WERI-Rb-1 (cell line): Measurements from ENCODE around the gene RNF220.

ENCODE experiments used
- DNase-seq: peaks from one replicate; pipeline ENCODE4 v3.0.0-alpha.2; 2020
- H3K27ac ChIP-seq: fragments of 250-450 bp; sonication (Bioruptor Pico); 2 replicates; pipeline ENCODE4 v1.5.1; 2020; ENCODE audit warnings: mild to moderate bottlenecking, moderate library complexity
- H3K27me3 ChIP-seq: fragments of 250-450 bp; sonication (Bioruptor Pico); 2 replicates; pipeline ENCODE4 v1.5.1; 2021; ENCODE audit warnings: mild to moderate bottlenecking, low read depth, moderate library complexity; ENCODE audit not compliant: insufficient read depth, severe bottlenecking
- H3K36me3 ChIP-seq: fragments of 250-450 bp; sonication (Bioruptor Pico); 2 replicates; pipeline ENCODE4 v1.5.1; 2020; ENCODE audit warnings: mild to moderate bottlenecking, moderate library complexity
- H3K4me3 ChIP-seq: 2 replicates; pipeline ENCODE4 v1.5.1; 2011; ENCODE audit warnings: low read depth, mild to moderate bottlenecking, control low read depth, low read length
- H3K9me3 ChIP-seq: fragments of 250-450 bp; sonication (Bioruptor Pico); 2 replicates; pipeline ENCODE4 v1.5.1; 2021; ENCODE audit warnings: mild to moderate bottlenecking, moderate library complexity; ENCODE audit not compliant: severe bottlenecking
- CTCF ChIP-seq: IDR thresholded peaks from 2 replicates; pipeline ENCODE4 v1.5.1; 2011; ENCODE audit warnings: low read depth, mild to moderate bottlenecking, control low read depth, inconsistent platforms, low read length

Gene RNF220

GRCh38 chr1:44405031-44405797 is at the start of gene RNF220:
RNF220 (plus strand) TSS chr1:44405255.
- H3K27me3 ChIP-seq, result peaks cover 55% of the 10 kb centered on the region
- TF ChIP-seq CTCF, result peak; percentile 21; the same call in 1 of the 2 replicates
- no peak within 1 kb of the TSS for H3K27ac ChIP-seq
- H3K36me3 ChIP-seq, result no peaks in the 10 kb centered on the region
- peak within 1 kb of the TSS; percentile 50 for H3K4me3 ChIP-seq
- H3K9me3 ChIP-seq, result peaks cover 3% of the 10 kb centered on the region
- DNase-seq, result peak; percentile 61

GRCh38 chr1:44355582-44356305 is 49.3 kb upstream of the RNF220 start:
- H3K27me3 ChIP-seq, result no peaks in the 10 kb centered on the region
- no peak for TF ChIP-seq CTCF
- H3K9me3 ChIP-seq, result no peaks in the 10 kb centered on the region
- DNase-seq, result peak; percentile 27
- peak overlapping the region; percentile 78 for H3K27ac ChIP-seq
- no peaks in the 10 kb centered on the region for H3K36me3 ChIP-seq
- H3K4me3 ChIP-seq, result peak overlapping the region; percentile 39

GRCh38 chr1:44357710-44358109 is 47.3 kb upstream of the RNF220 start:
- no peak for DNase-seq
- Histone ChIP-seq H3K27me3 (no peaks in the 10 kb centered on the region), H3K27ac (no peak overlapping the region), H3K4me3 (no peak overlapping the region), H3K36me3 (no peaks in the 10 kb centered on the region), H3K9me3 (no peaks in the 10 kb centered on the region)
- no peak for TF ChIP-seq CTCF

- no peaks in the 10 kb centered on the region for H3K27me3 ChIP-seq
- no peaks in the 10 kb centered on the region for H3K36me3 ChIP-seq
- no peak for TF ChIP-seq CTCF
- no peaks in the 10 kb centered on the region for H3K9me3 ChIP-seq
- no peak overlapping the region for H3K27ac ChIP-seq
- H3K4me3 ChIP-seq, result no peak overlapping the region
- no peak for DNase-seq
These were observed 45.7 kb upstream of the RNF220 start for GRCh38 chr1:44359234-44359935.

- H3K27ac ChIP-seq, result no peak overlapping the region
- no peak overlapping the region for H3K4me3 ChIP-seq
- no peaks in the 10 kb centered on the region for H3K36me3 ChIP-seq
- peak; percentile 18; the same call in 1 of the 2 replicates for TF ChIP-seq CTCF
- no peaks in the 10 kb centered on the region for H3K27me3 ChIP-seq
- H3K9me3 ChIP-seq, result no peaks in the 10 kb centered on the region
- no peak for DNase-seq
These were observed 43.6 kb upstream of the RNF220 start for GRCh38 chr1:44361478-44361877.
